Loucy (cell line): ENCODE data around the gene PIAS2.
A peak's percentile ranks its signal among the peaks of the same experiment; 100 is the strongest.

ENCODE experiments used
- H2AFZ ChIP-seq: fragments of 200-600 bp; sonication (generic); 2 replicates; pipeline ENCODE4 v1.6.0; 2016; ENCODE audit warnings: antibody characterized with exemption, mild to moderate bottlenecking, low read length, moderate library complexity
- H3F3A ChIP-seq: fragments of 200-600 bp; 2 replicates; pipeline ENCODE4 v1.6.0; 2016; ENCODE audit warnings: antibody characterized with exemption, low read depth, mild to moderate bottlenecking
- H3K27me3 ChIP-seq: fragments of 200-600 bp; sonication (generic); 2 replicates; pipeline ENCODE4 v1.6.1; 2014; ENCODE audit warnings: low read length, mild to moderate bottlenecking; ENCODE audit not compliant: insufficient read depth, poor library complexity, severe bottlenecking
- H3K36me3 ChIP-seq: fragments of 200-600 bp; sonication (generic); 2 replicates; pipeline ENCODE4 v1.6.1; 2016; ENCODE audit warnings: low read length; ENCODE audit not compliant: insufficient read depth
- H3K4me1 ChIP-seq: fragments of 200-600 bp; sonication (generic); 2 replicates; pipeline ENCODE4 v1.5.1; 2014; ENCODE audit warnings: low read length, mild to moderate bottlenecking; ENCODE audit not compliant: insufficient read depth, poor library complexity, severe bottlenecking
- H3K4me2 ChIP-seq: fragments of 200-600 bp; sonication (generic); 2 replicates; pipeline ENCODE4 v1.6.0; 2014; ENCODE audit warnings: antibody characterized with exemption, low read length, low read depth, mild to moderate bottlenecking; ENCODE audit not compliant: poor library complexity, severe bottlenecking
- H3K4me3 ChIP-seq: fragments of 200-600 bp; sonication (generic); 2 replicates; pipeline ENCODE4 v1.5.1; 2014; ENCODE audit warnings: low read length, mild to moderate bottlenecking, mixed read lengths; ENCODE audit not compliant: poor library complexity, severe bottlenecking
- H3K79me2 ChIP-seq: fragments of 200-600 bp; sonication (generic); 2 replicates; pipeline ENCODE4 v1.6.1; 2014; ENCODE audit warnings: low read length; ENCODE audit not compliant: insufficient read depth
- H3K9ac ChIP-seq: fragments of 200-600 bp; sonication (generic); 2 replicates; pipeline ENCODE4 v1.6.0; 2014; ENCODE audit warnings: mild to moderate bottlenecking, low read depth, low read length, moderate library complexity; ENCODE audit not compliant: poor library complexity, severe bottlenecking
- H3K9me2 ChIP-seq: fragments of 200-600 bp; sonication (generic); replicated peaks from 2 replicates; pipeline ENCODE4 v1.6.1; 2016; ENCODE audit warnings: low read depth, low read length, mixed read lengths
- H3K9me3 ChIP-seq: fragments of 200-600 bp; sonication (generic); 2 replicates; pipeline ENCODE4 v1.6.1; 2014; ENCODE audit warnings: mild to moderate bottlenecking, antibody characterized with exemption, low read length, low read depth; ENCODE audit not compliant: insufficient read depth
- H4K20me1 ChIP-seq: fragments of 200-600 bp; sonication (generic); 2 replicates; pipeline ENCODE4 v1.6.0; 2014; ENCODE audit warnings: antibody characterized with exemption, low read length, mild to moderate bottlenecking; ENCODE audit not compliant: insufficient read depth, poor library complexity, severe bottlenecking
- EZH2phosphoT487 ChIP-seq: fragments of 200-600 bp; IDR thresholded peaks from 2 replicates; pipeline ENCODE4 v1.6.1; 2018; ENCODE audit warnings: antibody characterized with exemption, mild to moderate bottlenecking, moderate library complexity, borderline replicate concordance
- TF ChIP-seq, protein P1 (sequence below): fragments of 200-600 bp; sonication (generic); conservative IDR thresholded peaks from 2 replicates; pipeline ENCODE4 v1.5.1; 2014; ENCODE audit warnings: mild to moderate bottlenecking, antibody characterized with exemption, low read length

PIAS2 gene

DNA sequence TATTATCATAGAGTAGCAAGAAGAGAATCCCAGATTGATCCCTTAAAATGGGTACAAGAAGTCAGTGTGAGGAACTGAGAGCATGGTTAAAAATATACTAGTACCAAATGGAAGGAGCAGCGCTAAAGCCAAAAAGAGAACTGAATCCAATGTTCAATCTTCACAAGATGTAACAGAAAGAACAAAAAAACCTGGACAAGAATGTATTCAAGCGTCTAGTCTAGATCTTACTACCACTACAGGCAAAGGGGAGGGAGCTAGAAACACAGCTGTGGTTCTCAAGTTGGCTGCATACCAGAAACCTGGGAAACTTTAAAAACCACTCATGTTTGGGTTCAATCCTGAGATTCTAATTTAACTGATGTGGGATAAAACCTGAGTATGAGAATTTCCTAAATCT is 57.5 kb downstream of the PIAS2 start:
- Histone ChIP-seq H3F3A (no peaks in the 10 kb centered on the region), H3K79me2 (peaks cover 65% of the 10 kb centered on the region), H3K9ac (no peak overlapping the region), H3K9me2 (no peaks in the 10 kb centered on the region), H3K27me3 (no peaks in the 10 kb centered on the region), H3K36me3 (peaks cover 52% of the 10 kb centered on the region; the same call in 1 of the 2 replicates), H4K20me1 (peaks cover 9% of the 10 kb centered on the region), H3K9me3 (no peaks in the 10 kb centered on the region), H2AFZ (no peak overlapping the region), H3K4me1 (peaks cover 11% of the 10 kb centered on the region), H3K4me2 (peak overlapping the region; percentile 41), H3K4me3 (peak overlapping the region; percentile 9)
- TF ChIP-seq, protein P1, sequence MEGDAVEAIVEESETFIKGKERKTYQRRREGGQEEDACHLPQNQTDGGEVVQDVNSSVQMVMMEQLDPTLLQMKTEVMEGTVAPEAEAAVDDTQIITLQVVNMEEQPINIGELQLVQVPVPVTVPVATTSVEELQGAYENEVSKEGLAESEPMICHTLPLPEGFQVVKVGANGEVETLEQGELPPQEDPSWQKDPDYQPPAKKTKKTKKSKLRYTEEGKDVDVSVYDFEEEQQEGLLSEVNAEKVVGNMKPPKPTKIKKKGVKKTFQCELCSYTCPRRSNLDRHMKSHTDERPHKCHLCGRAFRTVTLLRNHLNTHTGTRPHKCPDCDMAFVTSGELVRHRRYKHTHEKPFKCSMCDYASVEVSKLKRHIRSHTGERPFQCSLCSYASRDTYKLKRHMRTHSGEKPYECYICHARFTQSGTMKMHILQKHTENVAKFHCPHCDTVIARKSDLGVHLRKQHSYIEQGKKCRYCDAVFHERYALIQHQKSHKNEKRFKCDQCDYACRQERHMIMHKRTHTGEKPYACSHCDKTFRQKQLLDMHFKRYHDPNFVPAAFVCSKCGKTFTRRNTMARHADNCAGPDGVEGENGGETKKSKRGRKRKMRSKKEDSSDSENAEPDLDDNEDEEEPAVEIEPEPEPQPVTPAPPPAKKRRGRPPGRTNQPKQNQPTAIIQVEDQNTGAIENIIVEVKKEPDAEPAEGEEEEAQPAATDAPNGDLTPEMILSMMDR, result no peak
- TF ChIP-seq EZH2phosphoT487, result no peak

- H3K4me1 ChIP-seq, result peaks cover 11% of the 10 kb centered on the region
- no peaks in the 10 kb centered on the region for H3K27me3 ChIP-seq
- TF ChIP-seq, protein P1, result no peak
- no peak for TF ChIP-seq EZH2phosphoT487
- H3K4me2 ChIP-seq, result no peak overlapping the region
- peaks cover 49% of the 10 kb centered on the region for H3K79me2 ChIP-seq
- no peaks in the 10 kb centered on the region for H3K9me3 ChIP-seq
- H3K4me3 ChIP-seq, result no peak overlapping the region
- H3F3A ChIP-seq, result no peaks in the 10 kb centered on the region
- peaks cover 9% of the 10 kb centered on the region for H4K20me1 ChIP-seq
- peaks cover 60% of the 10 kb centered on the region; the same call in 1 of the 2 replicates for H3K36me3 ChIP-seq
- no peak overlapping the region for H3K9ac ChIP-seq
- no peaks in the 10 kb centered on the region for H3K9me2 ChIP-seq
- no peak overlapping the region for H2AFZ ChIP-seq
Measured at GRCh38 chr18:46858290-46858689, 59.0 kb downstream of the PIAS2 start.

- TF ChIP-seq, protein P1, result 0 out of 2 replicates have a peak, but pooled peaks have one; percentile 15
- no peak for TF ChIP-seq EZH2phosphoT487
- Histone ChIP-seq H3K36me3 (peaks cover 66% of the 10 kb centered on the region; the same call in 1 of the 2 replicates), H3F3A (no peaks in the 10 kb centered on the region)
Measured at GRCh38 chr18:46856973-46857372, 60.3 kb downstream of the PIAS2 start.

More at GRCh38 chr18:46856973-46857372, 60.3 kb downstream of the PIAS2 start:
- Histone ChIP-seq H3K9me2 (no peaks in the 10 kb centered on the region), H4K20me1 (peaks cover 9% of the 10 kb centered on the region), H3K9me3 (no peaks in the 10 kb centered on the region), H3K4me2 (no peak overlapping the region), H2AFZ (no peak overlapping the region), H3K79me2 (peaks cover 45% of the 10 kb centered on the region), H3K9ac (no peak overlapping the region), H3K4me1 (peaks cover 11% of the 10 kb centered on the region), H3K4me3 (no peak overlapping the region), H3K27me3 (no peaks in the 10 kb centered on the region)
